SW 1271 (cell line): ENCODE measurements around the gene DCAF15.
A peak's percentile ranks its signal among the peaks of the same experiment; 100 is the strongest.

Experiments
- DNase-seq, 2 experiments: peaks; one replicate each; lab custom pipeline; 2025; lab: John Stamatoyannopoulos, UW

The DCAF15 gene

GRCh38 chr19:13995017-13995728, 42.9 kb downstream of the DCAF15 start:
- DNase-seq = no peak

GRCh38 chr19:13995878-13996765, 43.8 kb downstream of the DCAF15 start:
- DNase-seq = no peak

GRCh38 chr19:13996928-13997630, 44.8 kb downstream of the DCAF15 start:
- no peak for DNase-seq

GRCh38 chr19:13997631-13997962, 45.3 kb downstream of the DCAF15 start:
- no peak for DNase-seq

GRCh38 chr19:13998426-13998825, 46.1 kb downstream of the DCAF15 start:
- DNase-seq = no peak

- DNase-seq = no peak
These were observed 46.8 kb downstream of the DCAF15 start for GRCh38 chr19:13999085-13999484.

GRCh38 chr19:14000691-14001375, 48.5 kb downstream of the DCAF15 start:
- no peak for DNase-seq

GRCh38 chr19:14002571-14003250, 50.4 kb downstream of the DCAF15 start:
- no peak for DNase-seq

- DNase-seq = no peak
These were observed 51.1 kb downstream of the DCAF15 start for GRCh38 chr19:14003251-14004055.

GRCh38 chr19:14004619-14005348, 52.5 kb downstream of the DCAF15 start:
- DNase-seq = no peak

- peak; percentile 33 to 67 for DNase-seq
These were observed 53.2 kb downstream of the DCAF15 start for GRCh38 chr19:14005349-14006084.

- peak; percentile 98 to 100 for DNase-seq
These were observed 53.9 kb downstream of the DCAF15 start, which contains the start of gene RFX1 for GRCh38 chr19:14006085-14006765. TSS of gene RFX1 (minus strand) at chr19:14006320. CDS start at chr19:13993843, 12,477 bp downstream.

GRCh38 chr19:14006766-14007562, 54.7 kb downstream of the DCAF15 start:
- no peak for DNase-seq
